T follicular helper cell (primary cell): ENCODE results near the gene UPK3BL2.
"Not testable (repeated sequence)": the region's sequence is repeated elsewhere in the genome, so short reads cannot be mapped to it uniquely, and the experiment has no call there.

Experiments
- DNase-seq: peaks from one replicate; pipeline ENCODE4 v3.0.0-alpha.2; 2020; ENCODE audit warnings: low read depth

Gene UPK3BL2

GRCh38 chr7:102493220-102493935, 50.1 kb downstream of the UPK3BL2 start:
- DNase-seq = not testable (repeated sequence)

GRCh38 chr7:102490529-102491075, 52.9 kb downstream of the UPK3BL2 start:
- peak; percentile 58 for DNase-seq
